ENCODE results near the gene MAOB. TPM values are rescaled to one million over a fixed set of nuclear protein-coding genes. Genes with fewer than 3 reads are reported as not detected.

Gene MAOB
- total RNA-seq, 6 experiments from 2014 or later = 70.0 to 253 (median 122) TPM

- H3K9me3 ChIP-seq = no peaks in the 10 kb centered on the region
- DNase-seq (no peak), ATAC-seq (no peak)
- H3K36me3 ChIP-seq = peaks cover 0 to 4% (median 0%) of the 10 kb centered on the region in 4 donors
- no peak for TF ChIP-seq POLR2A (IDR thresholded peaks at IDR 0.05)
- TF ChIP-seq, protein P1, sequence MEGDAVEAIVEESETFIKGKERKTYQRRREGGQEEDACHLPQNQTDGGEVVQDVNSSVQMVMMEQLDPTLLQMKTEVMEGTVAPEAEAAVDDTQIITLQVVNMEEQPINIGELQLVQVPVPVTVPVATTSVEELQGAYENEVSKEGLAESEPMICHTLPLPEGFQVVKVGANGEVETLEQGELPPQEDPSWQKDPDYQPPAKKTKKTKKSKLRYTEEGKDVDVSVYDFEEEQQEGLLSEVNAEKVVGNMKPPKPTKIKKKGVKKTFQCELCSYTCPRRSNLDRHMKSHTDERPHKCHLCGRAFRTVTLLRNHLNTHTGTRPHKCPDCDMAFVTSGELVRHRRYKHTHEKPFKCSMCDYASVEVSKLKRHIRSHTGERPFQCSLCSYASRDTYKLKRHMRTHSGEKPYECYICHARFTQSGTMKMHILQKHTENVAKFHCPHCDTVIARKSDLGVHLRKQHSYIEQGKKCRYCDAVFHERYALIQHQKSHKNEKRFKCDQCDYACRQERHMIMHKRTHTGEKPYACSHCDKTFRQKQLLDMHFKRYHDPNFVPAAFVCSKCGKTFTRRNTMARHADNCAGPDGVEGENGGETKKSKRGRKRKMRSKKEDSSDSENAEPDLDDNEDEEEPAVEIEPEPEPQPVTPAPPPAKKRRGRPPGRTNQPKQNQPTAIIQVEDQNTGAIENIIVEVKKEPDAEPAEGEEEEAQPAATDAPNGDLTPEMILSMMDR (IDR thresholded peaks at IDR 0.05) = no peak
- intact Hi-C loops (cut with DNase I) = no loop called here
- H3K4me1 ChIP-seq = no peaks in the 10 kb centered on the region
- no peak overlapping the region for H3K27ac ChIP-seq
- no peak overlapping the region for H3K4me3 ChIP-seq
- no peaks in the 10 kb centered on the region for H3K27me3 ChIP-seq
These were observed 54.5 kb downstream of the MAOB start for GRCh38 chrX:43827791-43828190.

DNA sequence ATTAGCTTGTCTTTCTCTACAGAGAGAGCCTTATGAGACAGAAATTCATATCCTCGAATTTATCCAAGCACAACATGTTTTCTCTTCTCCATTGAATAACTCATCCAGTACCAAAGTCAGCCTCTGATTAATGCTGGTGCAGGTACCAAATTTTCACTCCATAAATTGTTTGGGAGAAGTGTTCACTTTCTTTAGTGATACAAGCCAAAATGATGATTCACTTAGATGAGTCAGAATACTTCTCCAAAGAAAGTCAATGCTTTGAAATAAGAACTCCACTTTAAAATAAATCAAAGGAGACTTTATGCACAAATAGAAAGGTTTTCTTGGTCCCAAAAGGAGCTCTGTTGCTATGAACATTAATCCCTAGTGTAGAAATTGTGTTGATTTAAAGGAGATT is 60.2 kb downstream of the MAOB start:
- WGBS (ENCODE audit: insufficient coverage, low coverage, low lambda C conversion rate, missing lambda C conversion rate) = 21% methylated on average over 1 of the region's 1 CpG
- Histone ChIP-seq H3K4me1 (no peaks in the 10 kb centered on the region), H3K27me3 (no peaks in the 10 kb centered on the region), H3K4me3 (no peak overlapping the region), H3K36me3 (no peaks in the 10 kb centered on the region), H3K9me3 (no peaks in the 10 kb centered on the region), H3K27ac (no peak overlapping the region)
- TF ChIP-seq POLR2A (IDR thresholded peaks at IDR 0.05) = no peak
- TF ChIP-seq, protein P1 (IDR thresholded peaks at IDR 0.05) = no peak
- no peak for DNase-seq
- ATAC-seq = no peak
- intact Hi-C loops (cut with DNase I) = no loop called here

- 31% methylated on average over 3 of the region's 3 CpGs for WGBS (ENCODE audit: insufficient coverage, low coverage, low lambda C conversion rate, missing lambda C conversion rate)
- Histone ChIP-seq H3K36me3 (no peaks in the 10 kb centered on the region), H3K9me3 (no peaks in the 10 kb centered on the region), H3K4me3 (no peak overlapping the region), H3K27me3 (no peaks in the 10 kb centered on the region), H3K4me1 (no peaks in the 10 kb centered on the region), H3K27ac (no peak overlapping the region)
- TF ChIP-seq, protein P1 (IDR thresholded peaks at IDR 0.05) = no peak
- TF ChIP-seq POLR2A (IDR thresholded peaks at IDR 0.05) = no peak
- DNase-seq (no peak), ATAC-seq (no peak)
- intact Hi-C loops (cut with DNase I) = no loop called here
These were observed 64.8 kb downstream of the MAOB start for GRCh38 chrX:43817444-43817843.

DNA sequence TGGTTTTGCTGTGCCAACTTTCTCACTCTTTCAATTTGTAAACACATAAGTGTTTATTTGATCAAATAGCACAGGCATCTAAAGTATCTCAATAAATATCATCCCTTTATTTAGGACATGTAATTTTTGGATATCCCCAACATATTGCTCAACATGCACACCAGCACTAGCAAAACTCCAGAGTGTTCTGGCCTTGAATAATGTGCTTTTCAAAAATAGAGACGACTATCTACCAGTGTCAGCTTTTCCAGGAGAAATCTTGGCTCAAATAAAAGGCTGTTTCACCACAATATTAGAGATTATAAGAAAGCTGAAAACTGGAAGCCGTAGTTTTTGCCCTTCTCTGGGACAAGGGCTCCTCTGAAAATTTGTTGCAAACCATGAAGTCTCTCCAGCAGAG is 67.0 kb downstream of the MAOB start:
- no peaks in the 10 kb centered on the region for H3K4me1 ChIP-seq
- TF ChIP-seq, protein P1 (IDR thresholded peaks at IDR 0.05) = no peak
- no peak for TF ChIP-seq POLR2A (IDR thresholded peaks at IDR 0.05)
- intact Hi-C loops (cut with DNase I) = no loop called here
- H3K36me3 ChIP-seq = no peaks in the 10 kb centered on the region
- no peak overlapping the region for H3K27ac ChIP-seq
- no peaks in the 10 kb centered on the region for H3K9me3 ChIP-seq
- H3K27me3 ChIP-seq = no peaks in the 10 kb centered on the region
- no peak overlapping the region for H3K4me3 ChIP-seq
- DNase-seq = no peak
- ATAC-seq = no peak
- whole genome bisulfite sequencing (ENCODE audit: insufficient coverage, low coverage, low lambda C conversion rate, missing lambda C conversion rate) = 48% methylated on average over 2 of the region's 2 CpGs

GRCh38 chrX:43813898-43814297 is 68.4 kb downstream of the MAOB start:
- H3K4me1 ChIP-seq = no peaks in the 10 kb centered on the region
- H3K27me3 ChIP-seq = no peaks in the 10 kb centered on the region
- no peak overlapping the region for H3K4me3 ChIP-seq
- no peaks in the 10 kb centered on the region for H3K36me3 ChIP-seq
- no peak for DNase-seq
- peak in 3 of 4 donors; percentile 24 to 44 (median 39) for ATAC-seq
- intact Hi-C loops (cut with DNase I) = no loop called here
- no peak overlapping the region for H3K27ac ChIP-seq
- TF ChIP-seq, protein P1 (IDR thresholded peaks at IDR 0.05) = peak in 2 of 4 donors; percentile 28 to 30
- TF ChIP-seq POLR2A (IDR thresholded peaks at IDR 0.05) = no peak
- no peaks in the 10 kb centered on the region for H3K9me3 ChIP-seq
